ENCODE results near the gene AGO1. TPM values are rescaled to one million over a fixed set of nuclear protein-coding genes. Genes with fewer than 3 reads are reported as not detected.

The AGO1 gene
- total RNA-seq: 16.4 TPM in 2 replicates

DNA sequence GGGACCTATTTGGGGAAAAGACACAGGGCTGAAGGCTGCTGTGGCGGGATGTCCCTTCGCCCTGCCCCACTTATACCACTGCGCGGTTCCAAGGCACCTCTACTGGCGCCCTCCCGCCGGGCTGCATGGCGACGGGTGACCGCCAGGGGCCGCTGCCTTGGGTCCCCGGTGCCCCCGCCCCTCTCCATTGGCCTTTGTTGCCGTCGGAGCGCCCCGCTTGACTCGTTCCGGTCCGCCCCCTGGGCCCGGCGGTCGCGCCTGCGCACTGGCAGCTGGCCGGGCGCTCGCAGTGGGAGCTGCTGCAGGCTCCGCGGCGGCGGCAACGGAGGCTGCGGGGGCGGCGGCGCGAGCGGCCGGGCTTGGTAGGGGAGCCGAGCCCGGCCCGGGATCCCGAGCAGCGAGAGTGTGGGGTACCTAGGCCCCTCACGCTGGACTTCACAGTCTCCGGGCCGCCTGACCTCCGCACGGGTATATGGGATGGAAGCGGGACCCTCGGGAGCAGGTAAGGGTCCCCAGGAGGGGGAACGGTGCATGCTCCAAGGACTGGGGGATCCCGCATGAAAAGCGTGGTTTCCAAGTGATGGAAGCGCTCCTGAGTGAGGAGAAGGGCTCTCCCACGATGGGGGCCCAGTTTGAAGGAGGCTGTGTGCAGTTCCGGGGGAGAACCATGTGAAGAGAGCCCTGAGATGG is at the start of gene AGO1:
Gene AGO1, plus strand, starts transcription at position 265 of the 690 bp plus-strand sequence. Its CDS starts 213 bp downstream, at position 478.
- TF ChIP-seq, protein P1, sequence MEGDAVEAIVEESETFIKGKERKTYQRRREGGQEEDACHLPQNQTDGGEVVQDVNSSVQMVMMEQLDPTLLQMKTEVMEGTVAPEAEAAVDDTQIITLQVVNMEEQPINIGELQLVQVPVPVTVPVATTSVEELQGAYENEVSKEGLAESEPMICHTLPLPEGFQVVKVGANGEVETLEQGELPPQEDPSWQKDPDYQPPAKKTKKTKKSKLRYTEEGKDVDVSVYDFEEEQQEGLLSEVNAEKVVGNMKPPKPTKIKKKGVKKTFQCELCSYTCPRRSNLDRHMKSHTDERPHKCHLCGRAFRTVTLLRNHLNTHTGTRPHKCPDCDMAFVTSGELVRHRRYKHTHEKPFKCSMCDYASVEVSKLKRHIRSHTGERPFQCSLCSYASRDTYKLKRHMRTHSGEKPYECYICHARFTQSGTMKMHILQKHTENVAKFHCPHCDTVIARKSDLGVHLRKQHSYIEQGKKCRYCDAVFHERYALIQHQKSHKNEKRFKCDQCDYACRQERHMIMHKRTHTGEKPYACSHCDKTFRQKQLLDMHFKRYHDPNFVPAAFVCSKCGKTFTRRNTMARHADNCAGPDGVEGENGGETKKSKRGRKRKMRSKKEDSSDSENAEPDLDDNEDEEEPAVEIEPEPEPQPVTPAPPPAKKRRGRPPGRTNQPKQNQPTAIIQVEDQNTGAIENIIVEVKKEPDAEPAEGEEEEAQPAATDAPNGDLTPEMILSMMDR (IDR thresholded peaks at IDR 0.05; ENCODE audit: insufficient read depth, low read depth, low read length): peak; percentile 78
- DNase-seq (ENCODE audit: low read depth): peak; percentile 93
- peak within 1 kb of the TSS; percentile 94 for H3K4me3 ChIP-seq (ENCODE audit: low read depth, low read length)

DNA sequence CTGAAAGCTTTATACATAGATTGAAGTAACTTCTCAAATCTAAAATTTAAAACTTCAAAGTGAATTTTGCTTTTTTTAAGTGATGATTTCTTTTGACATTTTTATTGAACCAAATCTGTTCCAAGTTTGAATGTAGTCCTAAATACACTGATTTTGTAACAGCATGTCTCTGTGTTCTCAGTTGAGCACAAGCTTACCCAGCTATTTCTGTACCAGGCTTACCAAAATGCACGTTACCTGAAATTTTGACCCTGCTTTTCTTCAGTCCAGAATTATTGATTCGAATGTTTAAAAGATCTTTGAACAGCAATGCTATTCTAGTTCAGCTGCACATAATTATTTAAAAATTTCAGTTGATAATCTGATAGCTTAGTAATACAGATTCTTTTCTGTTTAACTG is 49.6 kb upstream of the AGO1 start:
- DNase-seq (ENCODE audit: low read depth): no peak
- TF ChIP-seq, protein P1 (IDR thresholded peaks at IDR 0.05; ENCODE audit: insufficient read depth, low read depth, low read length): no peak
- H3K4me3 ChIP-seq (ENCODE audit: low read depth, low read length): no peak overlapping the region

DNA sequence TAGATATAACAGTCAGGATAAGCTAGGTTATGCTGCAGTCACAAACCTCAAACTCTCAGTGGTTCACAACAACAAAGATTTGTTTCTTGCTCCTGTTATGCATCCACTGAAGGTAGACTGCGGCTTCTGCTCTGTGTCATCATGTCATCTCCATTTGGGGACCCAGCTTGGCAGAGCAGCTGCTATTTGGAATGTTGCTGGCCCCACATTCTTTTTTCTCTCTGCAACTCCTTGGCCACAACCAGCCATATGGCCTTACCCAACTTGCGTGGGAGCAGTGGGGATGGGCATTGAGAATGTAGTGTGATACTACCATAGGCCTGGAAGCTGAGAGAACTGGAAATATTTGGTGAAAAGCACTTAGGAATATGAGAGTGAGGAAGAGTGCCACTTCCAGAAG is 48.8 kb upstream of the AGO1 start:
- no peak for DNase-seq (ENCODE audit: low read depth)
- H3K4me3 ChIP-seq (ENCODE audit: low read depth, low read length): no peak overlapping the region
- TF ChIP-seq, protein P1 (IDR thresholded peaks at IDR 0.05; ENCODE audit: insufficient read depth, low read depth, low read length): no peak

DNA sequence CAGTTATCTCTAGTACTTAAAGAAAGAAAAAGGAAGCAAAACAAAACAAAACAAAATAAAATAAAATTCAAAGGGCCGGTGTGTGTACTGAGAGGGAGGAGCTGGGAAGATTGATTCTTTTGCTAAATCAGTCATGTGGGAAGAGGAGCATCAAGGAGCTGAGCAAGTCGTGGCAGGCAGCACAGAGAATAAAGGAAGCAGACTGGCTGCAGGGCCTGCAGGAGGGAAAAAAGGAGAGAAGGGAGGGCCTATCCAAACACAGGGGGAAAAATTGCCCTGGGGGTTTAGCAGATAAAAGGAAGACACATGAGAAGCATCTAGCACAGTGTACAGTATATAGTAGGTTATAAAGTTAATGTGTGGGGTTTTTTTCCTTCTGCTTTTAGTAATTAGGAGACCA is 47.6 kb upstream of the AGO1 start:
- H3K4me3 ChIP-seq (ENCODE audit: low read depth, low read length): no peak overlapping the region
- TF ChIP-seq, protein P1 (IDR thresholded peaks at IDR 0.05; ENCODE audit: insufficient read depth, low read depth, low read length): no peak

DNA sequence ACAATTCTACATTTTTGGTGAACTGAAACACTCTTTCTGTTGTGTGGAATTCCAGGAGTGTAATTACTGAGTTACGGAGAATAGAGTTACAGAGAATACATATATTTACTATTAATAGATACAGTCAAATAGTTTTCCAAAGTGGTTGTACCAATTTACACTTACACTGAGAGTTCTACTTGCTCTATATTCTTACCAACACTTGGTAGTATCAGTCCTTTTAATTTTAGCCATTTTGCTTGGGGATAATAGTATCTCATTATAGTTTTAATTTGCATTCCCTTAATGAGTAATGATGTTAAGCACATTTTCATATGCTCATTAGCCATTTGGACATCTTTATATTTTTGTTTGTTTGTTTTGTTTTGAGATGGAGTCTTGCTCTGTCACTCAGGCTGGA is 46.3 kb upstream of the AGO1 start:
- TF ChIP-seq, protein P1 (IDR thresholded peaks at IDR 0.05; ENCODE audit: insufficient read depth, low read depth, low read length): no peak
- no peak overlapping the region for H3K4me3 ChIP-seq (ENCODE audit: low read depth, low read length)
- no peak for DNase-seq (ENCODE audit: low read depth)

More for the DNA sequence above, 47.6 kb upstream of the AGO1 start:
- DNase-seq (ENCODE audit: low read depth): no peak

DNA sequence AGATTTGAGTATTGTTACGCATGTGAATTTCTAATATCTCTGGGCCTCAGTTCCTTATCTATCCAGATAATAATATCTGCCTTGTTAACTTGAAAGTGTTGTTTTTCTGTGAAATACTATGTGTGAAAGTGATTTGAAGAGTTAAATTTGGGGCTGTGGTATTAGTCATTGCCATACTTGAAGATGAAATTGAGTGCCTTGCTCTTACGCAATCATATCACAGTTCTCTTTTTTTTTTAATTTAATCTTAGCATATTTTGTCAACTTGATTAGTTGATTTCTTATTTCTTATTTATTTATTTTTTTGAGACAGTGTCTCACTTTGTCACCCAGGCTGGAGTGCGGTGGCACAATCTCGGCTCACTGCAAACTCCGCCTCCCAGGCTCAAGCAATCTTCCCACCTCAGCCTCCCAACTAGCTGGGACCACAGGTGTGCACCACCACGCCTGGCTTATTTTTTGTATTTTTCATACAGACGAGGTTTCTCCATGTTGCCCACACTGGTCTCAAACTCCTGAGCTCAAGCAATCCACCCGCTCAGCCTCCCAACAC is 44.2 kb upstream of the AGO1 start:
- DNase-seq (ENCODE audit: low read depth): no peak
- no peak overlapping the region for H3K4me3 ChIP-seq (ENCODE audit: low read depth, low read length)
- TF ChIP-seq, protein P1 (IDR thresholded peaks at IDR 0.05; ENCODE audit: insufficient read depth, low read depth, low read length): no peak

Data from fibroblast of villous mesenchyme (primary cell).